ENCODE data around the gene MAP3K20. TPM values are rescaled to one million over a fixed set of nuclear protein-coding genes. Genes with fewer than 3 reads are reported as not detected.

Gene MAP3K20
- total and polyA plus RNA-seq, 2 of the 8 experiments (the other 6 are each of a cell fraction or from before 2014, with no cell fraction given), result 3.1 to 11.1 TPM

- Histone ChIP-seq H3K14ac (ENCODE audit: insufficient read length) (no peak overlapping the region), H2BK120ac (replicated peaks; ENCODE audit: low read depth, low read length) (no peak overlapping the region), H4K91ac (replicated peaks; ENCODE audit: insufficient read length, low read length) (no peak overlapping the region), H2BK20ac (ENCODE audit: low read length) (no peak overlapping the region), H3K4me2 (ENCODE audit: insufficient read depth in 1 of 2, low read depth in 2 of 2, low read length in 2 of 2) (no peak overlapping the region), H3K18ac (ENCODE audit: extremely low read depth, low read length) (no peak overlapping the region), H3K27me3 (replicated peaks in 1 of 4; ENCODE audit: control insufficient read depth in 3 of 4, extremely low read depth in 1 of 4, insufficient read depth in 3 of 4, low read length in 3 of 4) (no peaks in the 10 kb centered on the region), H3K4me3 (ENCODE audit: extremely low read depth in 1 of 4, insufficient read depth in 2 of 4, low read depth in 3 of 4, low read length in 4 of 4) (no peak overlapping the region), H3K79me1 (ENCODE audit: low read depth, low read length) (no peaks in the 10 kb centered on the region), H3K56ac (replicated peaks; ENCODE audit: insufficient read length, low read depth, low read length) (peak overlapping the region; percentile 0), H2AFZ (ENCODE audit: low read length) (no peak overlapping the region), H3K36me3 (ENCODE audit: control insufficient read depth in 2 of 4, insufficient read depth in 4 of 4, low read length in 3 of 4) (no peaks in the 10 kb centered on the region), H3K4me1 (replicated peaks in 1 of 4; ENCODE audit: control insufficient read depth in 3 of 4, insufficient read depth in 4 of 4, low read length in 3 of 4) (no peaks in the 10 kb centered on the region), H2BK5ac (ENCODE audit: low read depth, low read length) (no peak overlapping the region), H4K5ac (ENCODE audit: insufficient read length, low read depth, low read length) (no peak overlapping the region), H3K23me2 (ENCODE audit: low read depth, low read length) (no peaks in the 10 kb centered on the region), H2BK15ac (ENCODE audit: low read length) (no peak overlapping the region), H3K9me3 (ENCODE audit: insufficient read depth in 2 of 2, low read depth in 1 of 2, low read length in 1 of 2) (no peaks in the 10 kb centered on the region), H3K23ac (ENCODE audit: insufficient read length) (no peak overlapping the region), H4K8ac (ENCODE audit: extremely low read depth, insufficient read depth, low read length) (no peak overlapping the region), H3K9ac (replicated peaks in 1 of 4; ENCODE audit: extremely low read depth in 1 of 4, low read depth in 3 of 4, low read length in 3 of 4) (no peak overlapping the region), H4K20me1 (replicated peaks in 1 of 2; ENCODE audit: control insufficient read depth in 1 of 2, insufficient read depth in 2 of 2, low read length in 2 of 2) (no peaks in the 10 kb centered on the region), H3K4ac (replicated peaks; ENCODE audit: insufficient read length, low read depth, low read length) (no peak overlapping the region), H3K27ac (ENCODE audit: low read depth, low read length) (no peak overlapping the region), H3K79me2 (ENCODE audit: control insufficient read depth in 1 of 2, insufficient read depth in 2 of 2, low read length in 2 of 2) (no peaks in the 10 kb centered on the region), H2BK12ac (ENCODE audit: low read depth, low read length) (no peak overlapping the region), H2AK5ac (ENCODE audit: low read depth, low read length) (no peak overlapping the region)
- ChIA-PET CTCF (ENCODE audit: partially characterized antibody) (interaction anchor here (1.1 kb wide), 1 partner anchor 116 kb away, joined by 4 read pairs; no protein-coding TSS in a partner anchor), POLR2A (ENCODE audit: partially characterized antibody) (no interaction called here)
- 94% methylated on average over 1 of the region's 1 CpG; no CpG with 5 or more reads in 1 of the 2 experiments for WGBS, 2 experiments (ENCODE audit: extremely low coverage in 1 of 2, insufficient coverage in 1 of 2, insufficient read length in 1 of 2, insufficient replicate concordance in 2 of 2, low coverage in 1 of 2, low lambda C conversion rate in 2 of 2, missing lambda C conversion rate in 1 of 2)
- FAIRE-seq (no peak), DNase-seq (ENCODE audit: low read depth in 1 of 2, low spot score in 2 of 2) (no peak)
- no peak for TF ChIP-seq JUND (IDR thresholded peaks at IDR 0.05; ENCODE audit: low read length)
Measured at GRCh38 chr2:173094731-173095130, 19.1 kb downstream of the MAP3K20 start.

Measured in H1 (cell line).